ENCODE results near the gene KRT32. TPM values are rescaled to one million over a fixed set of nuclear protein-coding genes. Genes with fewer than 3 reads are reported as not detected.

Gene KRT32
- total RNA-seq = not detected in 2 replicates
- long read RNA-seq = 0 reads

DNA sequence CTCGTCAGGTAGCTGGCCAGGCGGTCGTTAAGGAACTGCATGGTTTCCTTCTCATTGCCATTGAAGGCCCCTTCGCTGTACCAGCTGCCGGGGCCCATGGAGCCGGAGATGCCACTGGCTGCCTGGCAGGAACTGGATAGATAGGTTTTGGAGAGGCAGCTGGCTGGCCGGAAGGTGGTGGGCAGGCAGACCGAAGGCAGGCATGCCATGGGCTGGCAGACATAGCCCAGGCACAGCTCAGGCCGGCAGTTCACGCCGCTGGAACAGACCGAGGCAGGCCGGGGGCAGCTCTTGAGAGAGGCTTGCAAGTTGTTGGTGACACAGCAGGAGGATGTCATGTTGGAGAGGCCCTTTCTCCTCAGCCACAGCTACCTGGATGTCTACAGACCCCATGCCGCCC is at the start of gene KRT32:
TSS of gene KRT32 (minus strand) at position 399 of the 400 bp plus-strand sequence. CDS start at position 338, 61 bp downstream.
- TF ChIP-seq, protein P1, sequence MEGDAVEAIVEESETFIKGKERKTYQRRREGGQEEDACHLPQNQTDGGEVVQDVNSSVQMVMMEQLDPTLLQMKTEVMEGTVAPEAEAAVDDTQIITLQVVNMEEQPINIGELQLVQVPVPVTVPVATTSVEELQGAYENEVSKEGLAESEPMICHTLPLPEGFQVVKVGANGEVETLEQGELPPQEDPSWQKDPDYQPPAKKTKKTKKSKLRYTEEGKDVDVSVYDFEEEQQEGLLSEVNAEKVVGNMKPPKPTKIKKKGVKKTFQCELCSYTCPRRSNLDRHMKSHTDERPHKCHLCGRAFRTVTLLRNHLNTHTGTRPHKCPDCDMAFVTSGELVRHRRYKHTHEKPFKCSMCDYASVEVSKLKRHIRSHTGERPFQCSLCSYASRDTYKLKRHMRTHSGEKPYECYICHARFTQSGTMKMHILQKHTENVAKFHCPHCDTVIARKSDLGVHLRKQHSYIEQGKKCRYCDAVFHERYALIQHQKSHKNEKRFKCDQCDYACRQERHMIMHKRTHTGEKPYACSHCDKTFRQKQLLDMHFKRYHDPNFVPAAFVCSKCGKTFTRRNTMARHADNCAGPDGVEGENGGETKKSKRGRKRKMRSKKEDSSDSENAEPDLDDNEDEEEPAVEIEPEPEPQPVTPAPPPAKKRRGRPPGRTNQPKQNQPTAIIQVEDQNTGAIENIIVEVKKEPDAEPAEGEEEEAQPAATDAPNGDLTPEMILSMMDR (IDR thresholded peaks at IDR 0.05; ENCODE audit: unreplicated experiment) = no peak
- peaks cover 8% of the 10 kb centered on the region for H3K27me3 Mint-ChIP-seq
- no peak for DNase-seq (ENCODE audit: low spot score, unreplicated experiment)
- H3K9me3 Mint-ChIP-seq (ENCODE audit: low read depth) = peaks cover 8% of the 10 kb centered on the region
- no peaks in the 10 kb centered on the region for H3K36me3 Mint-ChIP-seq (ENCODE audit: insufficient read depth)
- no peak within 1 kb of the TSS for H3K4me3 Mint-ChIP-seq (ENCODE audit: low read depth)
- no peaks in the 10 kb centered on the region for H3K4me1 Mint-ChIP-seq (ENCODE audit: low read depth)
- no peak within 1 kb of the TSS for H3K27ac Mint-ChIP-seq

DNA sequence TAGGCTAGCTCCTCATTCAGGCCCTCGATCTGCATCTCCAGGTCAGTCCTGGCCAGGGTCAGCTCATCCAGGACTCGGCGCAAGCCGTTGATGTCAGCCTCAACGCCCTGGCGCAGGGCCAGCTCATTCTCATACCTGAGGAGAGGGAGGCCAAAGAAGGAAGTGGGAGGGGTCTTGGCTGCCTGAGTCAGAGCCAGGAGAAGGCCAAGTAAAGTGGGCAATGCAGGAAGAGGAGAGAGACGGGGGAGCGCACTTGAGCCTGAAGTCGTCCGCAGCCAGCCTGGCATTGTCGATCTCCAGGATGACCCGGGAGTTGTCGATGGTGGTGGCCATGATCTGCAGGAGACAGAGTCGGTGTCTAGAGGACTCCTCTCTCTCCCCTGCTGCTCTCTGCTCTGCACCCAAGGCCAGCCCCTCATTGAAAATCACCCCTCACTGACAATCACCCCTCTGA is 49.7 kb upstream of the KRT32 start:
- Mint-ChIP-seq H3K4me1 (ENCODE audit: low read depth) (peaks cover 21% of the 10 kb centered on the region), H3K27me3 (no peaks in the 10 kb centered on the region), H3K4me3 (ENCODE audit: low read depth) (no peak overlapping the region), H3K9me3 (ENCODE audit: low read depth) (no peaks in the 10 kb centered on the region), H3K27ac (no peak overlapping the region), H3K36me3 (ENCODE audit: insufficient read depth) (no peaks in the 10 kb centered on the region)
- no peak for DNase-seq (ENCODE audit: low spot score, unreplicated experiment)
- TF ChIP-seq, protein P1 (IDR thresholded peaks at IDR 0.05; ENCODE audit: unreplicated experiment) = no peak

DNA sequence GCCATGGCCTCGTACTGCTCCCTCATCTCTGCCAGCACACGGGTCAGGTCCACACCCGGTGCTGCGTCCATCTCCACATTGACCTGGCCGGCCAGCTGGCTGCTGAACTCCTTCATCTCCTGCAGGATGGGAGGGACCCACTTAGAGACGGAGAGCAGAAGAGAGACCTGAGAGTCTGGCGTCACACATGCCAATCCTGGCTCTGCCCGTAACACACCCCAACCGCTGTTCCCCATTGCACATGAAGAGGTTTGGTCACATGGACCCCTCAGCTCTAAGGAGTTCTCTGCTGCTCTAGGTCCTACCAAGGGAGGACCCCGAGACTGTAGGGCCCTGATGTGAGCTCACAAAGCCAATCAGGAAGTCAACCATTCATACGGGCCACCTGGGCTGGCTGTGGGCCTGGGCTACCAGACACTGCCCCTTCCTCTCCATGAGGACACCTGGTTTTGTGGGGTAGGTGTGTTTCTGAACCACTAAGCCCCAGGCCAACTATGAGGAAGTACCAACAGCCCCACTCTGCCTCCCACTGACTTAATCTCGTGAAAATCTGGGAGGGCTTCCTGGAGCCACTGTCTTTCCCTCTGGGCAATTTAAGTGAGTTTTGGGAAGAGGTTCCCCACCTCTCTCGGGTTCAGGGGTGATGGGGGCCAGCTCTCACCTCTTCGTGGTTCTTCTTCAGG is 49.1 kb upstream of the KRT32 start:
- no peak for DNase-seq (ENCODE audit: low spot score, unreplicated experiment)
- H3K9me3 Mint-ChIP-seq (ENCODE audit: low read depth) = no peaks in the 10 kb centered on the region
- peaks cover 15% of the 10 kb centered on the region for H3K4me1 Mint-ChIP-seq (ENCODE audit: low read depth)
- no peak overlapping the region for H3K4me3 Mint-ChIP-seq (ENCODE audit: low read depth)
- H3K27ac Mint-ChIP-seq = no peak overlapping the region
- no peaks in the 10 kb centered on the region for H3K27me3 Mint-ChIP-seq
- H3K36me3 Mint-ChIP-seq (ENCODE audit: insufficient read depth) = no peaks in the 10 kb centered on the region
- TF ChIP-seq, protein P1 (IDR thresholded peaks at IDR 0.05; ENCODE audit: unreplicated experiment) = no peak

DNA sequence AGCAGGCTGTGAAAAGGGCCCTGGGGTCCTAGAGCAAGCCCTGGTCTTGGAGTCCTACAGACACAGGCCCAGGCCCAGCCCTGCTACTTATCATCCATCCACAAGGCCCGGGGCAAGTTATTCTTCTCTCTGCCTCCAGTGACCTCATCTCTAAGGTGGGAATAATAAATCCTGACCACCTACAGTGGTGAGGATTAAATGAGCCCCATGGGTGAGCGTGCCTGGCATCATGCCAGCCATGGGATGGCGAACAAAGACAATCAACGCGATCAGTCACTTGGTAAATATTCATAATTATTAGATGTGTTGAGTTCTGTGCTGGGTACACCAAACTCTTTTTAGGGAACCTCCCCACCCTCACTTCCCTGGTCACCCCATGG is 46.0 kb upstream of the KRT32 start:
- no peak overlapping the region for H3K27ac Mint-ChIP-seq
- DNase-seq (ENCODE audit: low spot score, unreplicated experiment) = no peak
- H3K4me3 Mint-ChIP-seq (ENCODE audit: low read depth) = no peak overlapping the region

DNA sequence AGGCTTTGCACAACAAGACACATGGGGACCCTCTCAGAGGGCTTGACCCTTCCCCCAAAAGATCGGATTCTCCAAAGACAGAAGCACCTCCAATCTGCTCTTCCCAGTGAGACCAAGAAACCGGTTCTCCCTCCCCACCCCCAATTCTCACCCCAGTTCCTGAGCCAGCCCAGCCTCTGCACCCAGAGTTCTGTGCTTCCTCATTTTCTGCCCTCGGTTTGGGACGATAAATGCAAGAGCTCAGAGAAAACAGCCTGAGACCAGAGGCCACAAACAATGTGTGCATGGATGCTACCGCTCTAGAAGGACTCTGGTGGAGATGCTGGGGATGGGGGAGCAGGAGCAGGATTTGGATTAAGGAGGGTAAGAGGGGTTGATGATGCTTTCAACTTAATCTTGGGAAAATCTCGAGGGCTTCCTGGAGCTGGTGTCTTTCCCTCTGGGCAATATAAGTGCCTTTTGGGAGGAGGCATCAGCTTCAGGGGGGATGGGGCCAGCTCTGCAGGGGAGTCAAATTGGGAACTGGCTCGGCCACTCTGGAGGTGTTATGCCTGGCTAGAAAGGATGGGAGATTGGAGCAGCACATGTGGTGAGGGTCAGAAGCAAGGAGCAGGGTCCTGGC is 45.5 kb upstream of the KRT32 start:
- TF ChIP-seq, protein P1 (IDR thresholded peaks at IDR 0.05; ENCODE audit: unreplicated experiment) = no peak
- Mint-ChIP-seq H3K36me3 (ENCODE audit: insufficient read depth) (no peaks in the 10 kb centered on the region), H3K27me3 (no peaks in the 10 kb centered on the region), H3K27ac (no peak overlapping the region), H3K4me1 (ENCODE audit: low read depth) (peaks cover 9% of the 10 kb centered on the region), H3K4me3 (ENCODE audit: low read depth) (no peak overlapping the region), H3K9me3 (ENCODE audit: low read depth) (no peaks in the 10 kb centered on the region)
- no peak for DNase-seq (ENCODE audit: low spot score, unreplicated experiment)

More for the DNA sequence above, 46.0 kb upstream of the KRT32 start:
- no peaks in the 10 kb centered on the region for H3K9me3 Mint-ChIP-seq (ENCODE audit: low read depth)
- no peaks in the 10 kb centered on the region for H3K36me3 Mint-ChIP-seq (ENCODE audit: insufficient read depth)
- no peaks in the 10 kb centered on the region for H3K27me3 Mint-ChIP-seq
- TF ChIP-seq, protein P1 (IDR thresholded peaks at IDR 0.05; ENCODE audit: unreplicated experiment) = no peak
- peaks cover 5% of the 10 kb centered on the region for H3K4me1 Mint-ChIP-seq (ENCODE audit: low read depth)

Data from progenitor cell of endocrine pancreas (in vitro differentiated cells).